HG03460 (cell line): ENCODE results near the gene GSE1.

Experiments
- ATAC-seq: cut with Tn5 transposase; IDR thresholded peaks from one replicate; pipeline ENCODE4 v1.9.1; 2021; ENCODE audit not compliant: unreplicated experiment

Gene GSE1

DNA sequence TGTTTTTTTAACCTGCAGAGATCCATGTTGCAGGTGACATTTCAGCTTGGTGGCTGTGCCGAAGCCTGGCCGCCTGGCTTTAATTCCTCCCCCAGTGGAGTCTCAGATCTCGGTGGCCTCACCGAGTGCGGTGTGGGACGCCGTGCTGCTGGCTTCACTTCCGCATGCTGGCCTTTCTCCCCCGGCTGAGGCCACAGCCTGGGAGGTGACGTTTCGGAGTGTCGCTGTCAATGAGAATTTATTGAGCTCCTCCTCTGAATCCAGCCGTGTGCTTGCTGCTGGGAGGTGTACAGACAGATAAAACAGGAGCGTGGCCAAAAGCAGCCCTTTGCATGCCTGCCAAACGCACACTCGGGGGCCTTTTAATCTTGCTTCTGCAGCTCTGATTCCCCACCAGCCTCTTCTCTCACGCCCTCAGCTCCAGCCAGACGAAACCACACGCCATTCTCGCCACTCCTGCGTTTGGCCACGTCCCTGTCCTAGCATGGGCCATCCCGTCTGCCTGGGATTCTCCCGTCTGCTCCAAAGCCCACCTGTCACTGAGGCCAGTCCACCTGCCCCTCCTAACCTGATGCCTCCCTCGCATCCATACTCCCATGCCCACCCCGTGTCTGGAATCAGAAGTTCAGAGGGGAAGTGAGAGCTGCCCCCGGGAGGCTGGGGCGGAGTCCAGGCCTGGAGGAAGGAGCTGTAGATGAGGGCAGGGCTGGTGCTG, 3.6 kb downstream of the GSE1 start:
- no peak for ATAC-seq

DNA sequence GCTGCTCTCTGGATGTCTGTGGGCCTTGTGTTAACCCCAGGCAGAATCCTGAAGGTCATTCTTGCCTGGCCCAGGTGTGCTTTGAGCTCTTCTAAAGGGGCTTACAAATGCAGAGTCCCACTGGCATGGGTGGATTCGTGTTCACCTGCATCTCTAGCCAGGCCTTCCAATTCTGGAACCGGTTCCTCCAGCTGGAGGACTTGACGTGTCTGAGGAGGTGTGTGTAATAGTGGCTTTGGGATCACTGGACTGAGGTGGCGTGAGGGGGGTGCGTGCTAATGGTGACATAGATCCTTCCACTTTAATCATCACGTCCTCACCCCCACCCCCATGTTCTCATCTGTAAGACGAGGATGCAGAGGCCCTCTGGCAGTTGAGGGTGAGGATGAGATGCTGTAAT, 4.8 kb downstream of the GSE1 start:
- no peak for ATAC-seq

GRCh38 chr16:85618521-85618920, 5.4 kb downstream of the GSE1 start:
- ATAC-seq, result no peak

- ATAC-seq, result no peak
These were observed 6.2 kb downstream of the GSE1 start for GRCh38 chr16:85619101-85619891.

DNA sequence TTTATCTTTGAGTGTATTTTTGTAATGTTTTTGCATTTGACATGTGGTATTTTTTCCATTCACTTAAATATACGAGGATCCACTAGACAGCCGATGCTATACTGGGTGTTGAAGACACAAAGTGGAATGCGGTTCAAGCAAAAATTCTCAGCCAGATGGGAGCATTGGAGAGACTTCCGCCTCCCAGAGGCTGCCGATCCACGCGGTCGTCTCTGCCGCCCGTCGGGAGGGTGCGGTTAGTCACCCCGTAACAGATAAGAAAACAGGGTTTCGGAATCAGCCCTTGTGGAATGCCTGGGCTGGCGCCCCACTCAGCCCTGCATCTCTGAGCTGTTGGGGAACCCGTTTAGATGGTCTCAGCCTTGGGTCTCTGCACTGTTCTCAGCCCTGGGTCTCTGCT, 7.3 kb downstream of the GSE1 start:
- ATAC-seq, result no peak

- ATAC-seq, result no peak
These were observed 8.7 kb downstream of the GSE1 start for GRCh38 chr16:85621698-85622428.

- no peak for ATAC-seq
These were observed 9.6 kb downstream of the GSE1 start for GRCh38 chr16:85622683-85623082.

DNA sequence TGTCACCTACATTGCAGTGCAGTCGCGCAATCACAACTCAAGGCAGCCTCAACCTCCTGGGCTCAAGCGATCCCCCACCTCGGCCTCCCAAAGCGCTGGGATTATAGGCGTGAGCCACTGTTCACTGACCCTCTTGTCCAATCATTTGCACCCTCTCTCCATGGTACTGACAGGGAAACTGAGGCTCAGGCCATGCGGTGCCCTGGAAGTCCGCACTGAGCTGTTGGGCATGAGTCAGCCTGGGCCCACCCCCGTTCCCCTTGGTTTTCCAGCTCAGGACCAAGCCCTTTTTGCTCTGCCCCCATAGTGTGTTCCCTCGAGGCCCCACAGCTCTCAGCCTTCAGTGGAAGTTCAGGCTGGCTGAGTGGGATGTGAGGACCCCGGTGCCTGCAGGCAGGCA, 10.1 kb downstream of the GSE1 start:
- no peak for ATAC-seq

GRCh38 chr16:85623997-85624601, 11.0 kb downstream of the GSE1 start:
- ATAC-seq, result no peak

DNA sequence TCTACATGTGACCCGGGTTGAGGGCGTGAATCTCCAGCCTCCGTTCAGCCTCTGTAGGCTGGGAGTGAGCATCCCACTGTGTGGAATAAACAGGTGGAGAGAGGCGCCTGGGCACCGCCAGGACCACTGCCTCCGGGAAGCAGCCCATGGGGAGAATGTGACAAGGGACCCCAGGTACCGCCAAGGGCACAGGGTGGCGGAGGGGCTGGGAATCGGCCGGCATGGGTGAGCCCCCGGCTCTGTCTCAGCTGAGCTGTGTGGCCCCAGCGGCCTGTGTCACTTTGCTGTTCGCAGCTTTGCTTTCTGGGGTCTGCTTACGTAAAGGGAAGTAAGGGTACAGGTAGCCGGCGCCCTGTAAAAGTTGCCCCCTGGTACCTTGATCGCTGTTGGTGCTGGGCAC, 11.5 kb downstream of the GSE1 start:
- no peak for ATAC-seq

- ATAC-seq, result no peak
These were observed 11.9 kb downstream of the GSE1 start for GRCh38 chr16:85625053-85625452.

- no peak for ATAC-seq
These were observed 12.5 kb downstream of the GSE1 start for GRCh38 chr16:85625485-85626117.

DNA sequence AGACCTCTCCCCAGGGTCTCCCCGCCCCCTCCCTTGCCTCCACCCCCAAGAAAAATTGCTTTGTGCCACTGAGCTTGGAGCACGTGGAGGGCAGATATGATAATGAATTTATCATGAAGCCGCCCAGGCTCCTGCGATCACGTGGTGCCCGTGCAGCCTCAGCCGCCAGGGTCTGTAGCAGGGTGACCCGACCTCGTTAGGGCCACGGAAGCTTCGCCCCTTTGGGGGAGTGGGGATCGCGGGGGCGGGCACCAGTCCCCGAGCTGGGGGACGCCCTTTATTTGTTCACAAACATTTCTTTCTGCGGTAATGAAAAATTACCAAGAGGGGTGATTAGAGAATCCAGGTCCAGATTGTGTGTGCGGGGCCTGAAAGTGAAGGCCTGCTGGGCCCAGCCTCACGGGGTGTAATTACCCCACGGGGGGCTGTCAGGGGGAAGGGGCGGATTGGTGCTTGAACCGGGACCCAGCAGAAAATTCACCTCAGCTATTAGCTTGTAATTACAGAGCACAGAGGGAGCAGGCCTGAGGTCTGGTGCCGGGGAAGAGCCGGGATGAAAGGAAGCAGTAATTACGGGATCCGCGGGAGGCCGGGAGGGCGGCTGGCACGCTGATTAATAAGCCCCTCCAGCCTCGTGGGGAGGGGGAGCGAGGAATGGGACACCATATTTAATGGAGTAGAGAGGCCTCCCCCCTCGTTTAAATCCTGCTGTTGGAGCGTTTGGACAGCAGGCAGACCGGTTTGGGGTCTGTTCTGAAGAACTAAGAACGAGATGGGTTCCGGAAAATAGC, 13.3 kb downstream of the GSE1 start:
- ATAC-seq, result no peak

DNA sequence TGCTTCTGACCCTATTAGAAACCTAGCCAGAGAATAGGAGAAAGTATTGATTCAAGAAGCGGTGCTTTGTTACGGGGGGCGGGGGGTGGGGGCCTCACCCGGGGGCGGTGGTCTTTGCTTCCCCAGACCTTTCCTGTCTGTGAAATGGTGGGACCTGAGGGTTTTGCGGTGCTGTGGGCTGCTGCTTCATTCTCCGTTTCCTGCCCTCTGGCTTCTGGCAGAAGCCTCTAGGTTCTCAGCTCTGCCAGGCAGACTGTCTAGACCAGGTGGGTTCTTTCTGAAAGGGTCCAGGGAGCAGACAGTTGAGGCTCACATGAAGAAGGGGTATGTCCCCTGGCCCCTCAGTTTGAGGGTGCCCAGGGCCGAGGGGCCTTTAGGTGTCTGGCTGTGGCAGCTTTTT, 14.0 kb downstream of the GSE1 start:
- no peak for ATAC-seq

- ATAC-seq, result no peak
These were observed 14.6 kb downstream of the GSE1 start for GRCh38 chr16:85627526-85628264.

DNA sequence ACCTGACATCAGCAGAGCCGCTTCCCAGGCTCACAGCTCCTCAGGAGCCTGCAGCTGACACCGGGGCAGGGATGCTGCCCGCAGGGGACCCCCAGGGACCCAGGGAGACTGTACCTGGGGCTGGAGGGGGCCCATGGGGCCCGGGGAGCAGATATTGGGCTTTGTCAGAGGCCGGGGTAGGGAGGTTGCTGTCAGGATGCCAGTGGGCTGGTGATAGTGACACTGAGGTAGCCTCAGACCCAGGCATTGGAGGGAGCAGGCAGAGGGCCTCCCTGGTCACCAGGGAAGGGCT, 15.1 kb downstream of the GSE1 start:
- ATAC-seq, result no peak

DNA sequence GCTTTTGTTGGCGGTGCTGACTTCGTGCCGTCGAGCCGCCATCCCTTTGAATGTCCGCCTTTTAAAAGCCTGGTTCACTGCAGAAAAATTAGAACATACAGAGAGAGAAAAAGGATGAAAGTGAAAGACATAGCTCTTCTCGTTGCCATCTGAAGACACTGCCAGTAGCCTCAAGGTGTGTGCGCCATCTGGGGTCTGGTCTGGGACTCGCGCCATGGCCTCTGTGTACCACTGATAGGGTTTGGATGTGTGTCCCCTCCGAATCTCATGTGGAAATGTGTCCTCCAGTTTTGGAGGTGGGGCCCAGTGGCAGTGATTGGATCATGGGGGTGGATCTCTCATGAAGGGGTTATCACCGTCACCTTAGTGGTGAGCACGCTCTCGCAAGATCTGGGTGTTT, 15.5 kb downstream of the GSE1 start:
- no peak for ATAC-seq

GRCh38 chr16:85629326-85629725, 16.2 kb downstream of the GSE1 start:
- no peak for ATAC-seq

- no peak for ATAC-seq
These were observed 16.7 kb downstream of the GSE1 start for GRCh38 chr16:85629853-85630252.

DNA sequence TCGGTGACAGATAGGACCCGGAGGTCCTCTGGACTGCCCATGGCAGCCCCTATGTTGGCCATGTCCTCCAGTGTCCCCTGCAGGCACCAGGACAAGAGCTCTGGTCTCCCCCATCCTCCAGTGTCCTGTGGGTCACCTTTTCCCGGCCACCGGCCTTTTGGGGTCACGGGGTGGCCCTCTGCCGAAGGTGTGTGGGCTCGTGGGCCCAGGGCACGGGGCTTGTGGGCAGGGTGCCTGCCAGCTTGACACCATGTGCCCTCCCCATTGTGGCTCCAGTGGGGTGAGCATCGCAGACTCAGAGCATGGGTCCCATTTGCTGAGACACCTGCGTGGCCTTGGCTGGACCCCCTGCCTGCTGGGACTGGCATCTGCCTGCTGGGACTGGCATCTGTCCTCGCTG, 18.1 kb downstream of the GSE1 start:
- ATAC-seq, result no peak
